Breast epithelium (tissue), 4 donors: Measurements from ENCODE around the gene ERBIN. TPM values are rescaled to one million over a fixed set of nuclear protein-coding genes. Genes with fewer than 3 reads are reported as not detected.
"Not testable (repeated sequence)": the region's sequence is repeated elsewhere in the genome, so short reads cannot be mapped to it uniquely, and the experiment has no call there.

ENCODE experiments used
- DNase-seq, 2 donors: peaks; one replicate each; pipeline ENCODE4 v3.0.0-alpha.2; 2019; ENCODE audit warnings: low spot score in 2 of 2
- H3K27ac ChIP-seq, 2 donors: fragments of 200-600 bp; sonication (generic) in 1 of 2; one replicate each; pipeline ENCODE4 v1.5.1; 2016 to 2019; ENCODE audit warnings: mild to moderate bottlenecking in 1 of 2
- H3K27me3 ChIP-seq, 2 donors: fragments of 200-600 bp; sonication (generic) in 1 of 2; one replicate each; pipeline versions ENCODE4 v1.5.1 to v1.6.0; 2017 to 2019; ENCODE audit warnings: control low read depth in 1 of 2, mild to moderate bottlenecking in 1 of 2
- H3K36me3 ChIP-seq: fragments of 200-600 bp; one replicate; pipeline ENCODE4 v1.5.1; 2019
- H3K4me1 ChIP-seq, 2 donors: fragments of 200-600 bp; sonication (generic); one replicate each; pipeline ENCODE4 v1.5.1; 2016 to 2019; ENCODE audit warnings: control low read depth in 1 of 2
- H3K4me3 ChIP-seq, 3 donors: fragments of 200-600 bp; sonication (generic); 1 replicate in 2 of 3; 2 replicates in 1 of 3; pipeline ENCODE4 v1.5.1; 2016 to 2019; ENCODE audit warnings: mild to moderate bottlenecking in 3 of 3, moderate library complexity in 2 of 3
- H3K9me3 ChIP-seq, 2 donors: fragments of 200-600 bp; sonication (generic) in 1 of 2; one replicate each; pipeline ENCODE4 v1.5.1; 2016 to 2019; ENCODE audit warnings: control low read depth in 1 of 2
- CTCF ChIP-seq, 3 donors: fragments of 450-650 bp; IDR thresholded peaks; one replicate each; pipeline ENCODE4 v1.5.1; 2016 to 2017; ENCODE audit warnings: antibody characterized with exemption in 3 of 3, mild to moderate bottlenecking in 3 of 3, moderate library complexity in 3 of 3
- POLR2A ChIP-seq: fragments of 450-650 bp; IDR thresholded peaks from one replicate; pipeline ENCODE4 v1.6.1; 2016; ENCODE audit warnings: antibody characterized with exemption, mild to moderate bottlenecking, moderate library complexity
- POLR2AphosphoS5 ChIP-seq, 3 donors: sonication (generic); formaldehyde crosslinking; IDR thresholded peaks; one replicate each; pipeline ENCODE4 v1.6.1; 2017; ENCODE audit warnings: antibody characterized with exemption in 3 of 3
- intact Hi-C: fragments of 100-400 bp; cut with DNase I; formaldehyde crosslinking; loops from one replicate; pipeline ENCODE4 v1.15.1; 2023; ENCODE audit warnings: low total_unique reads
- total RNA-seq, 3 donors: library from RNA; depleted of rRNA; stranded (reverse); fragments of >200 nt; gene quantifications; one replicate each; pipeline ENCODE4 v1.1.0, GENCODE V29; 2016

Gene ERBIN
- total RNA-seq, 3 donors from 2014 or later: 63.5 to 131 (median 97.7) TPM

DNA sequence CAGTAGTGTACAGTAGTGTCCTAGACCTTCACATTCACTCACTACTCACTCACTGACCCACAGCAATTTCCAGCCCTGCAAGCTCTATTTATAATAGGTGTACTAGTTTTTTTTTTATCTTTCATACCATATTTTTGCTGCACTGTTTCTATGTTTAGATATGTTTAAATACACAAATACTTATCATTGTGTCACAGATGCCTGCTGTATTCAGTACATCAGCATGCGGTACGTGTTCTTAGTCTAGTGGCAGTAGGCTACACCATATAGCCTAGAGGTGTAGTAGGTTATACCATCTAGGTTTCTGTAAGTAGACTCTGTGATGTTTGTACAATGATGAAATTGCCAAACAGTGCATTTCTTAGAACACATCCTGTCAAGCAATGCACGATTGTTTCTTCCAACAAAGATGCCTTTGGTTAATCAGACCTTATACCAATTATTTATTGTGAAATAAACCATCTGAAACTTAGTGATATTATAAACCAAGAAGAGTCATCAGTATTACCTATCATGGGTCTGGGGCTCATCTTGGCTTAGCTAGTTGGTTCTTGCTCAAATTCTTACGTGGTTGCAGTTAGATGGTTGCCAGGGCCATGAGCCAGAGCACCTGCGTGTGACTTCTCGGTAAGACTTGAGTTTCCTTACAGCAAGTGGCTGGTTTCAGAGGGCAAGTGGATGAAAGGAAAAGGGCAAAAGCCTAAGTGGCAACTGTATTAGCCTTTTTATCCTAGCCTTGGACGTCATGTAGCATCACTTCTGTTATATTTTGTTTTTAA is 41.1 kb downstream of the ERBIN start:
- DNase-seq: no peak
- H3K9me3 ChIP-seq: no peaks in the 10 kb centered on the region
- no peak for TF ChIP-seq CTCF (IDR thresholded peaks at IDR 0.05)
- TF ChIP-seq POLR2A: no peak
- no peak for TF ChIP-seq POLR2AphosphoS5 (IDR thresholded peaks at IDR 0.05)
- no peak overlapping the region for H3K27ac ChIP-seq
- no peak overlapping the region for H3K4me3 ChIP-seq
- intact Hi-C loops: no loop called here
- no peaks in the 10 kb centered on the region for H3K36me3 ChIP-seq
- H3K27me3 ChIP-seq: no peaks in the 10 kb centered on the region
- no peaks in the 10 kb centered on the region for H3K4me1 ChIP-seq

- H3K27ac ChIP-seq: no peak overlapping the region
- no peaks in the 10 kb centered on the region for H3K36me3 ChIP-seq
- no peaks in the 10 kb centered on the region for H3K4me1 ChIP-seq
- H3K27me3 ChIP-seq: no peaks in the 10 kb centered on the region
- no peaks in the 10 kb centered on the region for H3K9me3 ChIP-seq
- intact Hi-C loops: no loop called here
- no peak overlapping the region for H3K4me3 ChIP-seq
- DNase-seq: no peak
- TF ChIP-seq POLR2A (no peak), POLR2AphosphoS5 (IDR thresholded peaks at IDR 0.05) (no peak), CTCF (IDR thresholded peaks at IDR 0.05) (no peak)
Measured at GRCh38 chr5:65969539-65970393, 43.4 kb downstream of the ERBIN start.

- TF ChIP-seq POLR2AphosphoS5 (IDR thresholded peaks at IDR 0.05): no peak
- no peak for TF ChIP-seq POLR2A
- no peak for TF ChIP-seq CTCF (IDR thresholded peaks at IDR 0.05)
- Histone ChIP-seq H3K4me1 (no peaks in the 10 kb centered on the region), H3K27me3 (no peaks in the 10 kb centered on the region), H3K4me3 (no peak overlapping the region), H3K9me3 (no peaks in the 10 kb centered on the region), H3K36me3 (no peaks in the 10 kb centered on the region), H3K27ac (no peak overlapping the region)
- intact Hi-C loops: no loop called here
- DNase-seq: no peak
Measured at GRCh38 chr5:65970481-65971367, 44.3 kb downstream of the ERBIN start.

DNA sequence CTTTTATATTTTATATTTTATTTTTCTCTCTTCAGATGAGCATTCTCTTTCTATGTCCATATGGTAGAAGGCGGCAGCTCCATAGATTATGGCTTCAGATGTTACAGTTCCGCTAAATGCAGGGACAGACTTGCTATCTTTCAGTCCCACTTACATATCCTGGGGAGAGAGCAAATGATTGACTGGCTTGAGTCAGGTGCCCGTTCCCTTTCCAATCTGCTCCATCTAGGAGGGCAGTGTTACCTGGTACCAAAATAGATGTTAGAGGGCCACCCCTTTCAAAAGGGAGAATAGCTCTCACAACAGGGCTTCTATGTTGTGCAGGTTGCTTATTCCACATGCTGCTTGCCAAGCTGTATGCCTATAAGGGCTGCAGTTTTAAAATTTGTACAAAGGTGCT is 45.3 kb downstream of the ERBIN start:
- no peak for DNase-seq
- H3K4me1 ChIP-seq: no peaks in the 10 kb centered on the region

GRCh38 chr5:65972896-65973295 is 46.5 kb downstream of the ERBIN start:
- H3K27me3 ChIP-seq, intact Hi-C loops, H3K4me3 ChIP-seq: not testable (repeated sequence)

More for the DNA sequence above, 45.3 kb downstream of the ERBIN start:
- no peaks in the 10 kb centered on the region for H3K9me3 ChIP-seq
- H3K4me3 ChIP-seq: no peak overlapping the region
- H3K27me3 ChIP-seq: no peaks in the 10 kb centered on the region
- H3K27ac ChIP-seq: no peak overlapping the region
- H3K36me3 ChIP-seq: no peaks in the 10 kb centered on the region
- intact Hi-C loops: no loop called here
- TF ChIP-seq CTCF (IDR thresholded peaks at IDR 0.05) (no peak), POLR2AphosphoS5 (IDR thresholded peaks at IDR 0.05) (no peak), POLR2A (no peak)

More at GRCh38 chr5:65972896-65973295, 46.5 kb downstream of the ERBIN start:
- not testable (repeated sequence) for H3K4me1 ChIP-seq, H3K27ac ChIP-seq, H3K9me3 ChIP-seq, DNase-seq, H3K36me3 ChIP-seq
